Measurements from ENCODE around the gene EOLA1.
"Not testable (repeated sequence)": the region's sequence is repeated elsewhere in the genome, so short reads cannot be mapped to it uniquely, and the experiment has no call there.

Gene EOLA1

GRCh38 chrX:149515954-149516602 is 24.7 kb upstream of the EOLA1 start:
- no peak for DNase-seq

DNA sequence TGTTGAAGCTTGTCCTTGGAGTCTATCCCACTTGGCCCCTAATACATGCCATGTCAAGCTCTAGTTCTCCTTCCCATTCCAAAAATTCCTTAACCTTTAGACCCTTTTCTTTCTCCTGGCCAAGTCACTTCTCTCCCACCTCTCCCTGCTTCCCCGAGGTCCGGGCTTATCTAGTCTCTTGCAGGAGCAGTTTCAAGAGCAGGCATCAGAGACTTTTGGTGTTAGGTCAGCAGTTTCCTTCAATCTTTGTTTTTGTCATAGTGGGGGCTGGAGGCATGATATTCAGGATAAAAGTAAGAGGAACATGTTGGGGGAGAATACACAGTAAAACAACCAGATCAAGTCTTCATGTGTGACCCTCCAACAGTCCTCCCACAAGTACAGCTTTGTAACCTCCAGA is 24.2 kb upstream of the EOLA1 start:
- DNase-seq: no peak

GRCh38 chrX:149517308-149517707 is 23.5 kb upstream of the EOLA1 start:
- DNase-seq: no peak

GRCh38 chrX:149518236-149518635 is 22.6 kb upstream of the EOLA1 start:
- DNase-seq: no peak

DNA sequence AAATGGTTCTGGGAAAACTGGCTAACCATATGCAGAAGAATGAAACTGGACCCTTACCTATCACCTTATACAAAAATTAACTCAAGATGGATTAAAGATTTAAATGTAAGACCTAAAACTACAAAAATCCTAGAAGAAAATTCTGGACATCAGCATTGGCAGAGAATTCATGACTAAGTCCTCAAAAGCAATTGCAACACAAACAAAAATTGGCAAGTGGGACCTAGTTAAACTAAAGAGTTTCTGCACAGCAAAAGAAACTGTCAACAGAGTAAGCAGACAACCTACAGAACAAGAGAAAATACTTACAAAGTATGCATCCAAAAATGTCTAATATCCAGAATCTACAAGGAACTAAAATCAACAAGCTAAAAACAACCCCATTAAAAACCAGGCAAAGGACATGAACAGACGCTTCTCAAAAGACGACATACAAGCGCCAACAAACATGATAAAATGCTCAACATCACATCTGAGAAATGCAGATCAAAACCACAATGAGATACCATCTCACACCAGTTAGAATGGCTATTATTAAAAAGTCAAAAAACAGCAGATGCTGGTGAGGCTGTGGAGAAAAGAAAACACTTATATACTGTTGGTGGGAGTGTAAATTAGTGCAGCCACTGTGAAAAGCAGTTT is 20.1 kb upstream of the EOLA1 start:
- DNase-seq: not testable (repeated sequence)

GRCh38 chrX:149521438-149521837 is 19.4 kb upstream of the EOLA1 start:
- DNase-seq: no peak

DNA sequence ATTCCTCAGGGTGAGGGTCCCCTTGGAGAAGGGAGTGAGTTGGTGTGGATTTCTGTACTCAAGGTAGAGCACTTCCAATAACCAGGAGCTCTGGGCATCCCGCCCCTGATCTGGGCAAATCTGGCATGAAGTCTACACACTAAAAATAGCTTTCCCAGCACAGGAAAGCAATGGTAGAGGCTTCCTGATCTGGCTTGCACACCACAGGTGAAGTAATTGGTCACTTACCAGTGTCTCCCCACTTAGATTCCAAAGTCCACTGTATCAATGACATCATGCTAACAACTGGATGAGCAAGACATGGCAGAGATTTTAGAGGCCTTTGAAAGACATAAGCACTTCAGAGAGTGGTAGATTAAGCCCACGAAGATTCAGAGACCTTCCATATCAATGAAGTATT is 17.9 kb upstream of the EOLA1 start:
- no peak for DNase-seq

- DNase-seq: peak; percentile 35
These were observed 15.4 kb upstream of the EOLA1 start for GRCh38 chrX:149525389-149525788.

DNA sequence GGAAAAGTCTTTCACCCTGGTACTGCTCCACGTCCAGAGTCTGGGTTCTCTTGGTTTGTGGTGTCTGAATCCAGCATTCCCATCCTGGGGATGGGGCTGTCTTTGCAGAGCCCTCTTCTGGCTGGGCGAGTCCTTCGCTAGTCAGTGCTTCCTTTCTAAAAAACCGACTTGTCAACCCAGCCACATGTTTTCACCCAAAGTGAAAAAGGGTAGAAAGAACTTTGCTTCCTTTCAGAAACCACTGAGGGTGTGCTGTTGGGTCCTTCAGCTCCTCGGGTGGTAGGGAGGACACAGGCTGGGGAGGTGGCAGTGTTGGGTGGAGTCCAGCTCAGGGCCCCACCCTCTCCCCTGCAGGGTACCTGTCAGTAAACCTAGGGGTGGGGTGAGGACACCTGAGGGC is 14.9 kb upstream of the EOLA1 start:
- DNase-seq: not testable (repeated sequence)

DNA sequence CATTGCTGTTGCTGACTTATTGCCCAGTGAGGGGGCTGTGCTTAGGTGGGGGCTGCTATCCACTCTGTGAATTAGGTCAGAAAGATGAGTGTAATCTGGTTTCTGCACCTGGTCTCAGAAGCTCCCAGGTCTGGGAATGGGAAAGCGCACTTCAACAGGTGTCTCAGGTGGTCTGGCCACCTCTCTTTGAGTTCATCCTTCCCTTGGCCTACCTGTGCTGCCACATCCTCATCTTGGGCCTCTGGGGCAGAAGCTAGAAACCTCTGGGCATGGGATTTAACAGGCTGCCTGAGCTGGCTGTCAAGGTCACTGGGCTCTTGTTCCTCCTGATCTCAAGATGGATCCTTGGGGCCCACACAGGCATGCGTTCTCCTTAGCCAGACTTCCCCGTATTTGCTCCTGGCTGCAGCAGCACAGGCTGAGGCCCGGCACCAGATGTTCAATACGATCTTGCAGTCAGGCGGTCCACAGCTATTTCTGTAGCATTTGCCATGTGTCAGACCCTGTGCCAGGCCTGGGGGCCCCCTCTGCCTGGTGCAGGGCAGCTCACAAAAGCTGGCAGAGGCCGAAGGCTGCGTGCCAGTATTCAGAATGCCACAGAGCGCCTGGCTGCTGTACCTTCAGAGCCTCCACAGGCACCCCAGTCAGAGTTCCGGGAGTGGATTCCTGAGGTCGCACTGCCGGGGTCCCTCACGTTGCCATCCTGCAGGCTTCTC is 14.3 kb upstream of the EOLA1 start:
- DNase-seq: not testable (repeated sequence)

DNA sequence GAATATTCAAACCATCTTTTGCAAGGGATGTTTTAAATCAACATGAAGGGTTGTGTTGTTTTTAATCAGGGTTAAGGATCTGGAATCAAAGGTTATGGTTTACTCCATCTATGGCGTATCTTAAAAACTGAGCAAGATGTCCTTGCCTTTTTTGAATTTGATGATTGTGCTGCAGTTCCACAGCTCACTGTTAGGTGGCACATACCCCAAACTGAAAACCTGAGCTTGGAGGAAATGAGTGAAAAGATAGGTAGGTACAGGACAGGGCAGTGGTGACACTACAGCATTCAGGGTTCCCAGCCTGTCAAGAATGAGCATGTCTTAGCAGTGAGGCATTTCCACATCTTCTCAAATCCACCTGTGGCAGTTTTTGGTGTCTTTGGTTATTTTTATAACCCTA is 13.1 kb upstream of the EOLA1 start:
- no peak for DNase-seq

DNA sequence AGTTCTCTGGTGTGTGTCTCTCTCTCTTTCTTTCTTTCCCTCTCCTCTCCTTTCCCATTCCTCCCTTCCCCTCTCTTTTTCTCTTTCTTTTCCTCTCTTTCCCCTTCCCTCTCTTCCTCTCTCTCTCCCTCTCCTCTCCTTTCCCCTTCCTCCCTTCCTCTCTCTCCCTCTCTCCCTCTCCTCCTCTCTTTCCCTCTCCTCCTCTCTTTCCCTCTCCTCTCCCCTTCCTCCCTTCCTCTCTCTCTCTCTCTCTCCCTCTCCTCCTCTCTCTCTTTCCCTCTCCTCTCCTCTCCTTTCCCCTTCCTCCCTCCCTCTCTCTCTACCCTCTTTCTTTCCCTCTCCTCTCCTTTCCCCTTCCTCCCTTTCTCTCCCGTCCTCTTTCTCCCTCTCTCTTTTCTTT is 12.4 kb upstream of the EOLA1 start:
- DNase-seq: no peak

- no peak for DNase-seq
These were observed 9.2 kb upstream of the EOLA1 start for GRCh38 chrX:149531599-149531998.

- DNase-seq: not testable (repeated sequence)
These were observed 7.9 kb upstream of the EOLA1 start for GRCh38 chrX:149532868-149533267.

- DNase-seq: not testable (repeated sequence)
These were observed 6.8 kb upstream of the EOLA1 start for GRCh38 chrX:149533999-149534398.

DNA sequence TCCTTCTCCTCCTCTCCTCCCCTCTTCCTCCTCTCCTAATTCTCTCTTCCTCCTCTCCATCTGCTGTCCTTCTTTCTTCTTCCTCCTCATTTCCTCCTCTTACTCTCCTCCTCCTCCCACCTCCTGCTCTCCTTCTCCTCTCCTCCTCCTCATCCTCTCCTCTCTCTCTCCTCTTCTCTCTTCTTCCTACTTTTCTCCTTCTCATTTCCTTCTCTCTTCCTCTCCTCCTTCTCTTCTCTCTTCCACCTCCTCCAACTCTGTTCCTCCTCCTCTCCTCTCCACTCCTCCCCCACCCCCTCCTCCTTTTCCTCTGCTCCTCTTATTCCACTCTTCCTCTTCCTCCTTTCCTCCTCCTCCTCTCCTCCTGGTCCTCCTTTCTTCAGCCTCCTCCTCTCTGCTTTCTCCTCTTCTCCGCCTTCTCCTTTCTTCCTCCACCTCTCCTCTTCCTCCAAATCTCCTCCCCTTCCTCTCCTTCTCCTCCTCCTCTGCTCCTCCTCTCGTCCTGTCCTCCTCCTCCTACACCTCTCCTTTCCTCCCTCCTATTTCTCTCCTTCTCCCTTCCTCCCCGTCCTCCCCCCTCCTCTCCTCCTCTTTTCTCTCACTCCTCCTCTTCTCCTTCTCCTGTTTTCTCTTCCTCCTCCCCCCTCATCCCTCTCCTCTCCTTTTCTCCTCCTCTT is 5.7 kb upstream of the EOLA1 start:
- DNase-seq: not testable (repeated sequence)

DNA sequence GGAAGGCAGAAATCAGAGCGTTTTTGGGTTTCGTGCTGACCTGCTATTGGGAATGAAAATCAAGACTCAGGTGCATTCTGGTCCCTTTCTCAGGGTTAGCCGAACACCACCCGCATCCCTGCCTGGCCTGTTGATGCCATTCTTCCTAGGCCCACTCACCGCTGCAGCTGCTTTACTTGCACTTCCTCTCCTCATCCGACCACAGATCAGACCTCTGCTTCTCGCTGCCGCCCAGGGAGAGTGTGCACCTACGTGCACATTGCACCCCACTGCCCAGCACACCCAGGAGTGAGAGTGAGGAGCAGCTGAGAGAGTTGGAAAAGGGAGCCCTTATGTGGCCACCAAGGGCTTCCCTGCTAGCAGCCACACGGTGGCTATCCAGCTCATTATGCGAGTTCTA is 3.3 kb upstream of the EOLA1 start:
- not testable (repeated sequence) for DNase-seq

DNA sequence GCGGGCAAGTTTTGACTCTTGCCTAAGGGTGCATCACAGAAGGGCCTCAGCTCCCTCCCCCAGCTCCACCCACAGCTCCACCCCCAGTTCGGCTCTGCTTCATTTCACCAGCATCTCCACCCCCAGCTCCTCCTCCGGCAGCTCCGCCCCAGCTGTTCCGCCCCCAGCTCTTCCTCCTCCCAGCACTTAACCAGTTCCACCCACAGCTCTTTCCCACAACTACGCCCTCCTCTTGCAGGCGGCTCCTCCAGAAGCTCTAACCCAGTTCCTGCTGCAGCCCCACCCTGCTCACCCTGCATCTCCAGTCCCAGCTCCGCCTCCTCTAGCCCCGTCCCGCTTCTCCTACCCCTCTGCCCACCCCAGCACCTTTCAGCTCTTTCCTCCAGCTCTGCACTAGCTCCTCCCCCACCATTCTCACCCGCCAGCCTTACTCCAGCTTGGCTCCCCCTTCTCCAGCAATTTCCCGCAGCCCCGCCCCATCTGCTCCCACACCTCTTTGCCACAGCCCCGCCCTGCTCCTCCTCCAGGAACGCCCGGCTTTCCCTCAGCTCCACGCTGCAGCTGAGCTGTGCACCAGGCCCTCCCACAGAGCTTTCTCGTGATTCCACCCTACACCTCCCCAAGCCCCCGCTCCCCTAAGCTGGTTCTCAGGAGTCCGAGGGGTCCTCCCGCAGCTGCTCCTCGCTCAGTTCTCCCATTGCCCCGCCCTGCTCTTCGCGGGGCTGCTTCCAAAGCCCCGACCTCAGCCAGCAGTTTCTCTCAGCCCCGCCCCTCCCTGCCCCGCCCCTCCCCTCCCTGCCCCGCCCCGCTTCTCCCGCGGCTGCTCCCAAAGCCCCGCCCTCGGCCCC is 1.3 kb upstream of the EOLA1 start:
- DNase-seq: peak; percentile 85

DNA sequence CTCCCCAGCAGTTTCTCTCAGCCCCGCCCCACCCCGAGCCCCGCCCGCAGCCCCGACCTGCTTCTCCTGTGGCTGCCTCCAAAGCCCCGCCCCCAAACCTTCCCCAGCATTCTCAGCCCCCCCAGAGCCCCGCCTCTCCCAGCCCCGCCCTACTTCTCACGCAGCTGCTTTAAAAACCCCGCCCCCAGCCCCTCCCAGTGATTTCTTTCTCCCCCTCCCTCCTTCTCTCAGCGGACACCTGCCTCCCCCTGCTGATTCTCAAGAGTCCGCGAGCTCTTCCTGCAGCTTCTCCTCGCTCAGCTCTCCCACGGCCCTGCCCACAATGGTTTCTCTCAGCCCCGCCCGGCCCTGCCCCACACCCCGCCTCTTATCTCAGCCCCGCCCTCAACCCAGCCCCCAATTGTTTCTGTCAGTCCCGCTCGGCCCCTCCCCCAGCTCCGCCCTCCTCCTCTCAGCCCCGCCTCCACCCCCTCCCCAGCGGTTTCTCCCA is 636 bp upstream of the EOLA1 start:
- DNase-seq: peak; percentile 82

GRCh38 chrX:149541521-149542047 is 772 bp downstream of the EOLA1 start:
- DNase-seq: no peak

GRCh38 chrX:149545545-149546543 is 5.0 kb downstream of the EOLA1 start:
- DNase-seq: not testable (repeated sequence)

All from NCI-H2171 (cell line).